CD14-positive monocyte (primary cell): ENCODE measurements around the gene TYMP. TPM values are rescaled to one million over a fixed set of nuclear protein-coding genes. Genes with fewer than 3 reads are reported as not detected.

ENCODE experiments used
- DNase-seq, 3 donors: peaks; one replicate each; pipeline ENCODE4 v3.0.0-alpha.2; 2011 to 2022
- H2AFZ ChIP-seq: 2 replicates; pipeline ENCODE4 v1.6.0; 2012; ENCODE audit warnings: mild to moderate bottlenecking, low read depth, low read length, inconsistent platforms; ENCODE audit not compliant: insufficient read depth, poor library complexity, severe bottlenecking
- H3K27ac ChIP-seq, 2 donors: 1 replicate in 1 of 2; 2 replicates in 1 of 2; pipeline ENCODE4 v1.5.1; 2012 to 2013; ENCODE audit warnings: low read length in 2 of 2, control low read depth in 1 of 2, inconsistent platforms in 1 of 2, low read depth in 1 of 2, mild to moderate bottlenecking in 1 of 2
- H3K27me3 ChIP-seq, 2 donors: one replicate each; pipeline versions ENCODE4 v1.6.0 to v1.6.1; 2011 to 2013; ENCODE audit warnings: low read length in 2 of 2; ENCODE audit not compliant: control insufficient read depth in 2 of 2, insufficient read depth in 2 of 2
- H3K36me3 ChIP-seq, 2 donors: replicated peaks in 1 of 2; 1 replicate in 1 of 2; 2 replicates in 1 of 2; pipeline versions ENCODE4 v1.5.1 to v1.6.1; 2012 to 2013; ENCODE audit warnings: low read length in 2 of 2, control low read depth in 1 of 2, inconsistent platforms in 1 of 2, mild to moderate bottlenecking in 1 of 2; ENCODE audit not compliant: insufficient read depth in 2 of 2, control insufficient read depth in 1 of 2
- H3K4me1 ChIP-seq, 2 donors: 1 replicate in 1 of 2; 2 replicates in 1 of 2; pipeline versions ENCODE4 v1.5.1 to v1.6.1; 2012 to 2013; ENCODE audit warnings: low read length in 2 of 2, control low read depth in 1 of 2, inconsistent platforms in 1 of 2, mild to moderate bottlenecking in 1 of 2, moderate library complexity in 1 of 2; ENCODE audit not compliant: insufficient read depth in 2 of 2, control insufficient read depth in 1 of 2
- H3K4me2 ChIP-seq: replicated peaks from 2 replicates; pipeline ENCODE3; 2012; ENCODE audit warnings: low read length, moderate library complexity, mild to moderate bottlenecking; ENCODE audit not compliant: poor library complexity, severe bottlenecking; ENCODE audit errors: extremely low read depth
- H3K4me3 ChIP-seq, 3 experiments: fragments of 200-600 bp in 1 of 3; sonication (generic) in 1 of 3; replicated peaks in 1 of 3; 1 replicate in 2 of 3; 2 replicates in 1 of 3; pipeline ENCODE4 v1.5.1; 2011 to 2013; ENCODE audit warnings: low read length in 3 of 3, mild to moderate bottlenecking in 3 of 3, control low read depth in 2 of 3, low read depth in 2 of 3, inconsistent platforms in 1 of 3, moderate library complexity in 1 of 3
- H3K79me2 ChIP-seq: 2 replicates; pipeline ENCODE4 v1.6.0; 2012; ENCODE audit warnings: mild to moderate bottlenecking, control low read depth, inconsistent platforms, low read length, moderate library complexity; ENCODE audit not compliant: insufficient read depth
- H3K9ac ChIP-seq: 2 replicates; pipeline ENCODE4 v1.6.0; 2017; ENCODE audit warnings: low read length, mild to moderate bottlenecking; ENCODE audit not compliant: insufficient read depth, poor library complexity, severe bottlenecking
- H3K9me3 ChIP-seq, 2 donors: replicated peaks in 1 of 2; 1 replicate in 1 of 2; 2 replicates in 1 of 2; pipeline versions ENCODE4 v1.5.1 to v1.6.1; 2012 to 2013; ENCODE audit warnings: low read length in 2 of 2, control low read depth in 1 of 2; ENCODE audit not compliant: control insufficient read depth in 1 of 2, insufficient read depth in 1 of 2
- H4K20me1 ChIP-seq: 2 replicates; pipeline ENCODE4 v1.6.0; 2012; ENCODE audit warnings: mild to moderate bottlenecking, low read length, control low read depth, moderate library complexity; ENCODE audit not compliant: insufficient read depth
- H3K27ac Mint-ChIP-seq, 7 donors: one replicate each; pipeline ENCODE4 v1.8.0; 2020; ENCODE audit warnings: mild to moderate bottlenecking in 7 of 7, mixed read lengths in 7 of 7, moderate library complexity in 6 of 7, inconsistent platforms in 2 of 7
- H3K27me3 Mint-ChIP-seq, 3 donors: one replicate each; pipeline ENCODE4 v1.8.0; 2021 to 2022; ENCODE audit warnings: low read depth in 3 of 3, mild to moderate bottlenecking in 3 of 3, mixed read lengths in 3 of 3, moderate library complexity in 3 of 3, inconsistent platforms in 1 of 3
- H3K36me3 Mint-ChIP-seq, 2 donors: one replicate each; pipeline ENCODE4 v1.8.0; 2020; ENCODE audit warnings: mixed read lengths in 2 of 2, inconsistent platforms in 1 of 2, mild to moderate bottlenecking in 1 of 2
- H3K4me1 Mint-ChIP-seq: one replicate; pipeline ENCODE4 v1.8.0; 2020; ENCODE audit warnings: mild to moderate bottlenecking, mixed read lengths
- H3K4me3 Mint-ChIP-seq, 2 donors: one replicate each; pipeline ENCODE4 v1.8.0; 2020; ENCODE audit warnings: mild to moderate bottlenecking in 2 of 2, mixed read lengths in 2 of 2, moderate library complexity in 1 of 2
- H3K9me3 Mint-ChIP-seq, 7 donors: one replicate each; pipeline ENCODE4 v1.8.0; 2020 to 2022; ENCODE audit warnings: mixed read lengths in 7 of 7, mild to moderate bottlenecking in 6 of 7, moderate library complexity in 6 of 7, inconsistent platforms in 2 of 7
- WGBS: methylation state at CpG from one replicate; pipeline ENCODE4 v1.1.5; 2013; ENCODE audit warnings: missing lambda C conversion rate; ENCODE audit not compliant: insufficient coverage; 5-methylcytosine and 5-hydroxymethylcytosine counted together
- intact Hi-C, 2 donors: fragments of 100-400 bp; cut with micrococcal nuclease; formaldehyde crosslinking; loops; one replicate each; pipeline versions ENCODE4 v1.15.0 to v1.15.1; 2023
- polyA plus RNA-seq, 3 donors: library from polyadenylated mRNA; depleted of rRNA in 1 of 3; unstranded in 2 of 3; stranded (reverse) in 1 of 3; fragments of 300-500 nt in 2 of 3; fragments of >200 nt in 1 of 3; fragmentation: Illumina TruSeq in 2 of 3; gene quantifications; 1 replicate in 2 of 3; 2 replicates in 1 of 3; pipeline ENCODE4 v1.2.3, GENCODE V29; 2012 to 2021
- TF ChIP-seq, protein P1 (sequence below): fragments of 200-600 bp; IDR thresholded peaks from one replicate; pipeline ENCODE4 v1.8.0; 2022; ENCODE audit warnings: antibody characterized with exemption, mild to moderate bottlenecking

TYMP gene
- polyA plus RNA-seq, 3 donors, result 787 to 994 (median 955) TPM

DNA sequence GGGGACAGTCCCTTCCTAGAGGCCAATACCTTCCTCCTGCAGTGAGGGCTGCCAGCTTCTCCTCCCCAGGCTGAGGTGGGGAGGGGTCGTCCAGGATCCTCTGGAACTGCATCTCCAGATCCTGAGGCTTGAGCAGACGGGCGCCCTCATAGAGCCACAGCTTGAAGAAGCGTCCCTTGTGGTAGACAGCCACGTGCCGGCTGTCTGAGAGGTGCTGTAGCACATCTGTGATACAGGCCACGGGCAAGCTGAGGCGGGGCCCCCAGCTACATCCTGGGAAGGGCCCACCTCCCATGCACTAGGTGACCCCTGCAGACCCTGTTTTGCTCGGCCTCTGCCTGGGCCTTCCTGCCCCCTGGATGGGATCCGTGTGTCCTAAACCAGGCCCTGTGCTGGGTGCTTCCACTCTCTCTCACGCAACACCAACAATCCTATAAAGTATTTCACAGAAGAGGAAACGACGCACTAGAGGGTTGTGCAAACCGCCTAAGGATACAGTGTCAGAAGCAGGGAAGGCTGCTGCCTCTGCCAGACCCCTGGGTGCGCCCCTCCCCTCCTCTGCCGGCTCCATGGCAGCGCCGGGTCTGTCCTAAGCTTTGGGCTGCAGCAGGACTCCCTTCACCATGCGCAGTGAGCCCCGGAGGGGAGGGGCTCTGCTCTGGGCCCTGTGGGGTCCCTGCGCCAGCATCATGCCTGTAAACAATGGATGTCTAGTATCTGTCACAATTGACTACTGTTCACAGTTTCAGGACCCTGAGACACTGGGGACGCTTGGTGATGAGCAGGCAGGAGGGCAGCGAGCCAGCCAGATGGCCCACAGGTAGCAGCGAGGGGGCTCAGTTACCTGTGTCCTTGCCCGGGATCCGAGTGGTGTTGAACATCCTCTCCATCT lies 43.9 kb upstream of the TYMP start:
- Histone ChIP-seq H3K4me1 (peaks cover 11 to 14% of the 10 kb centered on the region in 2 donors), H3K4me3 (no peak overlapping the region), H3K9me3 (no peaks in the 10 kb centered on the region), H3K9ac (no peak overlapping the region), H3K27ac (no peak overlapping the region), H3K79me2 (no peaks in the 10 kb centered on the region), H3K4me2 (no peak overlapping the region), H4K20me1 (peaks cover 4% of the 10 kb centered on the region), H2AFZ (no peak overlapping the region), H3K36me3 (peaks cover 27 to 67% of the 10 kb centered on the region in 2 donors), H3K27me3 (no peaks in the 10 kb centered on the region)
- DNase-seq, result no peak
- Mint-ChIP-seq H3K27me3 (peaks cover 0 to 11% (median 8%) of the 10 kb centered on the region in 3 donors), H3K9me3 (no peaks in the 10 kb centered on the region), H3K36me3 (peaks cover 46 to 75% of the 10 kb centered on the region in 2 donors), H3K4me3 (no peak overlapping the region), H3K27ac (no peak overlapping the region), H3K4me1 (peaks cover 13% of the 10 kb centered on the region)
- TF ChIP-seq, protein P1, sequence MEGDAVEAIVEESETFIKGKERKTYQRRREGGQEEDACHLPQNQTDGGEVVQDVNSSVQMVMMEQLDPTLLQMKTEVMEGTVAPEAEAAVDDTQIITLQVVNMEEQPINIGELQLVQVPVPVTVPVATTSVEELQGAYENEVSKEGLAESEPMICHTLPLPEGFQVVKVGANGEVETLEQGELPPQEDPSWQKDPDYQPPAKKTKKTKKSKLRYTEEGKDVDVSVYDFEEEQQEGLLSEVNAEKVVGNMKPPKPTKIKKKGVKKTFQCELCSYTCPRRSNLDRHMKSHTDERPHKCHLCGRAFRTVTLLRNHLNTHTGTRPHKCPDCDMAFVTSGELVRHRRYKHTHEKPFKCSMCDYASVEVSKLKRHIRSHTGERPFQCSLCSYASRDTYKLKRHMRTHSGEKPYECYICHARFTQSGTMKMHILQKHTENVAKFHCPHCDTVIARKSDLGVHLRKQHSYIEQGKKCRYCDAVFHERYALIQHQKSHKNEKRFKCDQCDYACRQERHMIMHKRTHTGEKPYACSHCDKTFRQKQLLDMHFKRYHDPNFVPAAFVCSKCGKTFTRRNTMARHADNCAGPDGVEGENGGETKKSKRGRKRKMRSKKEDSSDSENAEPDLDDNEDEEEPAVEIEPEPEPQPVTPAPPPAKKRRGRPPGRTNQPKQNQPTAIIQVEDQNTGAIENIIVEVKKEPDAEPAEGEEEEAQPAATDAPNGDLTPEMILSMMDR, result no peak
- intact Hi-C loops, result no loop called here
- 93% methylated on average over 24 of the region's 26 CpGs for WGBS

DNA sequence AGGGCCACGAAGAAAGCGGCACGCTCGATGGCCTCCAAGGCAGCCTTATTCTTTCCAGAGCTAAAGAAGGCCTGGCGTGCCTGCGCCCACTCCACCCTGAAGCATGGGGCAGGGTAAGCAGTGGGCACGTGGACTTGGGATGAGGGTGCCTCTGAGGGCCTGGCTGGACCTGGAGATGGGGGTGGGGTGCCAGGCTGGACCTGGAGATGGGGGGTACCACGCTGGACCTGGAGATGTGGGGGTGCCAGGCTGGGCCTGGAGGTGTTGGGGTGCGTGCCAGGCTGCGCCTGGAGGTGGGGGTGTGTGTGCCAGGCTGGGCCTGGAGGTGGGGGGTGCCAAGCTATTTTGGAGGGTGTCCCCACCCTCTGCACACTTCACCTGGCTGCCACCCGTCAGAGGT lies 43.2 kb upstream of the TYMP start:
- H3K9ac ChIP-seq, result no peak overlapping the region
- peaks cover 8% of the 10 kb centered on the region for H3K4me1 Mint-ChIP-seq
- H3K36me3 ChIP-seq, result peaks cover 31 to 70% of the 10 kb centered on the region in 2 donors
- H3K27ac ChIP-seq, result no peak overlapping the region
- no peaks in the 10 kb centered on the region for H3K9me3 ChIP-seq
- H3K79me2 ChIP-seq, result no peaks in the 10 kb centered on the region
- H2AFZ ChIP-seq, result no peak overlapping the region
- no peak overlapping the region for H3K4me3 ChIP-seq
- intact Hi-C loops, result no loop called here
- DNase-seq, result no peak
- H3K27ac Mint-ChIP-seq, result no peak overlapping the region
- H3K4me1 ChIP-seq, result peaks cover 6 to 7% of the 10 kb centered on the region in 2 donors
- peaks cover 0 to 7% (median 4%) of the 10 kb centered on the region in 3 donors for H3K27me3 Mint-ChIP-seq
- no peaks in the 10 kb centered on the region for H4K20me1 ChIP-seq
- no peak overlapping the region for H3K4me3 Mint-ChIP-seq
- no peaks in the 10 kb centered on the region for H3K9me3 Mint-ChIP-seq
- 100% methylated on average over 5 of the region's 11 CpGs for WGBS
- H3K36me3 Mint-ChIP-seq, result peaks cover 46 to 80% of the 10 kb centered on the region in 2 donors
- no peaks in the 10 kb centered on the region for H3K27me3 ChIP-seq
- TF ChIP-seq, protein P1, result no peak
- no peak overlapping the region for H3K4me2 ChIP-seq
